Thyroid gland (tissue), 4 donors: ENCODE data around the gene FLT4.

Source experiments
- CTCF ChIP-seq, 6 experiments: fragments of 200-600 bp in 3 of 6; fragments of 450-650 bp in 3 of 6; sonication (generic) in 3 of 6; IDR thresholded peaks; one replicate each; pipeline ENCODE4 v1.5.1; 2016 to 2019; ENCODE audit warnings: antibody characterized with exemption in 6 of 6, mild to moderate bottlenecking in 2 of 6, inconsistent platforms in 1 of 6, moderate library complexity in 1 of 6
- POLR2A ChIP-seq, 2 donors: fragments of 450-650 bp; IDR thresholded peaks; one replicate each; pipeline ENCODE4 v1.6.1; 2017; ENCODE audit warnings: antibody characterized with exemption in 2 of 2, mild to moderate bottlenecking in 2 of 2, moderate library complexity in 1 of 2

DNA sequence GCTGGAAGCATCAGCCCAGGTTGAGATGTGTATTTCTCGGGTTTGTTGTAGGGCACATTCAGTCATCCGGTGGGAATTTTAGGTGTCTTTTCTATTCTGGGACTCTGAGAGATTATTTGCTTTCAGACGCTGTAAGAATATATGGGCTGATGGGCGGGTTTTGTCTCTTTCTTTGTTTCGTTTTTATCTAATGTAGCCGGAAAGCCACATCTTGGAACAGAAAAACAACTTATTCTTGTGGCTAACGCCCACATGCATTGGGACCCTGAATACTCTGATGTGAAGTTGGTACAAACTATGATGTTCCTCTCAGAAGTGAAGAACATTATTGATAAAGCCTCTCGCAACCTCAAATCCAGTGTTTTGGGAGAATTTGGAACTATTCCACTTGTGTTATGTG is 80.5 kb downstream of the FLT4 start:
- TF ChIP-seq POLR2A (IDR thresholded peaks at IDR 0.05), result no peak
- TF ChIP-seq CTCF (IDR thresholded peaks at IDR 0.05), result no peak
